Glomerular visceral epithelial cell (primary cell): ENCODE measurements around the gene TRUB1.

Source experiments
- DNase-seq: peaks from one replicate; pipeline ENCODE4 v3.0.0-alpha.2; 2016; ENCODE audit errors: extremely low spot score

Gene TRUB1

DNA sequence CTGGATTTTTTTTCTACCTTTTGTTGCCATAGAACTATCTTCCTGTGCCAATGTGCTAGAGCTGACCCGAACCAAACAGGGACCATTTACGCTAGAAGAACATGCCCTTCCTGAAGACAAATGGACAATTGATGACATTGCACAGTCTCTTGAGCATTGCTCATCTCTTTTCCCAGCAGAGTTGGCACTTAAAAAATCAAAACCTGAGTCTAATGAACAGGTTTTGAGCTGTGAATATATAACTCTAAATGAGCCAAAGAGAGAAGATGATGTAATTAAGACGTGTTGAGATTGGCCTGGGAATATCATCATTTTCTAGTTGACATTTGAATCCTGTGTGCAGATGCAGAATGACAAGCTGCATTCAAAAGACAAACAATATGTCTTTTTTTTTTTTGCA lies 37.1 kb downstream of the TRUB1 start:
- DNase-seq = no peak

DNA sequence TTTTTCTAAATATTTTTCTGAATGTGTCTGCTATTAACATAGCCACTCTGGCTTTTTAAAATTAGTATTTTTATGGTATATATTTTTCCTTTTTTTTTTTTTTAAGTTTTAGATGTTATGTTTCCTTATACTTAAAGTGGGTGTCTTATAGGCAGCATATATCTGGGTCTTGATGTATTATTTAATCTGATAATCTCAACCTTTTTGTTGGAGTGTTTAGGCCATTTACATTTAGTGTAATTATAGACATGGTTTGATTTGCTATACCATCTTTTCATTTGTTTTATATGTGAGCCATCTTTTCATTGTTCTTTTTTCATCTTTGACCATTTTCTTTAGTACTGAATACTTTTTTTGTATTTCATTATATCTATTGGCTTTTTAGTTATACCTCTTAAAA lies 45.0 kb downstream of the TRUB1 start:
- DNase-seq = no peak

DNA sequence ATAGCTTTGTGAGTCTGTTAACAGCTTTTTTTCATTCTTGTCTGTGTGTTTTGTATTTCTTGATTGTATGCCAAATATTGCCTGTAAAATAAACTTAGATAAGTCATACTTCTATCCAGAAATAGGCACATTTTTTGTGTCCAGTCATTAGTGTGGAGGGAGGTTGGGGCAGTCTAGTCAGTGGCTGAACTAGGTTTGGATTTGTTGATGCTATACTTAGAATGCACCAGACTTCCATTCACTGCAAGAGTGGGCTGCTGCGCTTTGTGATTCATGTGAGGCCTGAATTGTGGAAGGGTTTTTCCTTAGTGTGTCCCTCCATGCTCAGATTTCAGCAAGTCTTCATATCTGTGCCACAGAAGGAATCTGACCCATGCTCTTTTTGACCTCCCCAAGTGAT lies 50.0 kb downstream of the TRUB1 start:
- peak; percentile 4 for DNase-seq

DNA sequence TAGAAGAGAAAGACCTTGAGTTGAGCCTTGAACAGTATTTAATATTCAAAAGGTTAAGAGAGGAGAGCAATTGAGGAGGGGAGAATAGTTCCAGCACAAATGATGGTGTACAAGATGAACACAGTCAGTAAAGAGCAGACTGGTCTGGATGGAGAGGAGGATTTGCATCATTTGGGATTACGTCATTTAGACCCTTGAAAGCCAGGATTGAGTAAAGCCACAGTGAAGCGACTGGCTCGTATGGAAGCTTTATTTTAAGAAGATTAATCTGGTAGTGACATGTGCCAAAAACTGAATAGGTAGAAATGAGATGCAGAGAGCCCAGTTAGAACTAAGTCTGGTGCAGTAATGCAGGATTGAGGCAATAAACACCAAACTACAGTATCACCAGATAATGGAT lies 52.6 kb downstream of the TRUB1 start:
- DNase-seq = no peak

DNA sequence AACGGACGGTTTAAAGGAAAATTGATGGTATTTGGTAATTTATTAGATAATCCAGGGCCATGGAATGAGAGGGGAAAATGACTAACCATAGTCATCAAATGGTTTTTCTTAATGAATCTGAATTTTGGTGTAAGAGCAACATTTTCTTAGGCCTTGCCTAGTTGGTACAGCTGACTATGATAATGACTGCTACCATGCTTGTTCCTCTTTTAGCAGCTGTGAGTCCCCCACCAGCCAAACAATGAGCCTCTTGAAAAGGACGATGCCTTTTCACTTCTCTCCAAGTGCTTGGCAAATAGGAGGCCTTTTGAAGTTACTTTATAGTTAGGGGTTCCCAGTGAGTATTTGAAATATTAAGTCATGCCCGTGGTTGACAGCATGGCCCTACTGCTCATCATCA lies 53.0 kb downstream of the TRUB1 start:
- no peak for DNase-seq

DNA sequence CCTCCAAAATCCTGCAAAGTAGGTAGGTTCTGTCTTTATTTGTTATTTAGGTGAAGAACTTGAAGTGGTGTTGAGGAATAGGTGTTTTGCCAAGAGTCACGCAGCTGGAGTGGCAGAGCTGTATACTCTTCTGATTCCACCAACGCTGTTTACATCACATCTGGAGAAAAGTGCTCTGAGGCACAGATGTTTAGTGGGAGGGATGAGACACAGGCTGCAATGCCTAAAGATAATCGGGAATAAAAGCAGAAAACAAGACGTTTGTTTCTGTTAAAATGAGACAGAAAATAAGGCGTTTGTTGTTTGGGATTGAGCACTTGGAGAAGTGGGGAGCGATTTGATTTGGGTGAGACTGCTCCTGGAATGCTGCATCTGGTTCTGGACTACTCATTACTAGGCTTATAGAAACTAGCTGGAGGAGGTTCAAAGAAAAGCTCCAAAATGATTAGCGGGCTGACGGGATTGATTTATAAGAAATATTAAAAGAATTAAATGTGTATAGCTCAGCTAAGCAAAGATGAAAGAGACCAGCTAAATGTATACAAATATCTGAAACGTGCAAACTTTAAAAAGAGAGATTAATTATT lies 54.3 kb downstream of the TRUB1 start:
- DNase-seq = no peak

DNA sequence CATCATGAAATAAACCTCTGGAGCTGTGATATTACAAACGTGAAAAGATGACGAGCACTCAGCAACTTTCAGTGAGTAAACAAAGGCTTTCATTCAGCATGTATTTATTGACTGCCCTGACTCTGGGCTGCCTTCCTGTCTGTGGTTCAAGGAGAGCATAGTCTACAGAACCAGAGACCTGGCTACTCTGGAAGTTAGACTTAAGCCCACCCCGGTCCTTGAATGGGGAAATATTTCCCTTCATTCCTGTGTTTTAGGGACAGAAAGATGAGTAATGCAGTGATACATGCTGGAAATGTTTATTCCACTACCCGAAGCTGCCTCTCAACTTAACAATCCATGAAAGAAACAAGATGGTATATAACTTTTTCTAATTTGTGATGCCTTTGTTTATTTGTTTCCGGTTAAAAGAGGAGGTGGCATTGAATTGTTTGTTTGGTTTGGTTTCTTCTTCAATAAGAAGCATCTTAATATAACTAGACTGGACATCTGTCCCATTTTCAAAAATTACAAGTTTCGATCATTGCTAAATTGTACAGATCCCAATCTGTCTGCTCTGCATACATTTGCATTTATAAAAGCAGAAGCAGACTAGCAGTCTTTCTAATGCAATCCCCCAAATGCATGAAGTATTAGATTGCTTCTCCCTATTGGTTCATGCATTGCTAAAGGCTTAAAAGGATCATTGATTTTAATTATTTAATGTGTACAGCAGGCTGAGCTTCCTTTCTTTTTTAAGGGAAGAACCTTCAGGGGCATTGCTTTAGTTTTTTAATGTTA lies 57.7 kb downstream of the TRUB1 start:
- DNase-seq = peak; percentile 5

DNA sequence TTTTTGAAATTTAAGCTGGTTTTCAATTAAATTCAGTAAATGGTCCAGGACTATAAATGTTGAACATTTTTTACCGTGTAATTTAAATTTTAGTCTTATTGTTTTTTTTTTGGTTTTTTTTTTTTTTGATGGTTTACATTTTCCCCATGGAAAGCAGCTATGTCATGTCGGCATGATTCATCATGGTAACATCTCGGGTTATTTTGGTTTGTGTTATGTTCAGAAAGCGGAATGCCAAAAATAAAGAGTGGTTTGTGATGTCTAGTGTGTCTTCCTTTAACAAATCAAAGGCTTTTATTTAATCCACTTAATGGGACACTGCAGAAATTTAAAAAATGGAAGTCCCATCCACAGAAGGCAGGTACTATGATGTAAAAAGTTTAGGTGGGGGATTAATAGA lies 58.5 kb downstream of the TRUB1 start:
- DNase-seq = no peak

DNA sequence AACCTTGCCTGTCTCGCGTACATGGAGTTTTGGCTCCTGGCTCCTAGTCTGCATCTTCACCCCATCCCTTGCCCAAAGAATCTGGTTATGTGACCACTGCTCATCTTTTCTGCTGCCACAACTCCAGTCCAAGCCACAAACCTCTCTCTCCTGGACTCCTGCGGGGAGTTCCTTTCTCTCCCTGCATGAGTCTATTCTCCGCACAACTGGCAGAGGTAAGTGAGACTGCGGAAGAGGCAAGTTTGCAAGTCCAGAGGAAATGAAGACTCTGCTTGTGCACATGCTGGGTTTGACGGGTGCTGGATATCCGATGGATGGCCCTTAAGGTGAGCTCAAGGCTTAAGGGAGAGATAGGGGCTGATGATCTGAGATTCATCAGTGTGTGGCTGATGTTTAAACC lies 61.0 kb downstream of the TRUB1 start:
- DNase-seq = no peak

DNA sequence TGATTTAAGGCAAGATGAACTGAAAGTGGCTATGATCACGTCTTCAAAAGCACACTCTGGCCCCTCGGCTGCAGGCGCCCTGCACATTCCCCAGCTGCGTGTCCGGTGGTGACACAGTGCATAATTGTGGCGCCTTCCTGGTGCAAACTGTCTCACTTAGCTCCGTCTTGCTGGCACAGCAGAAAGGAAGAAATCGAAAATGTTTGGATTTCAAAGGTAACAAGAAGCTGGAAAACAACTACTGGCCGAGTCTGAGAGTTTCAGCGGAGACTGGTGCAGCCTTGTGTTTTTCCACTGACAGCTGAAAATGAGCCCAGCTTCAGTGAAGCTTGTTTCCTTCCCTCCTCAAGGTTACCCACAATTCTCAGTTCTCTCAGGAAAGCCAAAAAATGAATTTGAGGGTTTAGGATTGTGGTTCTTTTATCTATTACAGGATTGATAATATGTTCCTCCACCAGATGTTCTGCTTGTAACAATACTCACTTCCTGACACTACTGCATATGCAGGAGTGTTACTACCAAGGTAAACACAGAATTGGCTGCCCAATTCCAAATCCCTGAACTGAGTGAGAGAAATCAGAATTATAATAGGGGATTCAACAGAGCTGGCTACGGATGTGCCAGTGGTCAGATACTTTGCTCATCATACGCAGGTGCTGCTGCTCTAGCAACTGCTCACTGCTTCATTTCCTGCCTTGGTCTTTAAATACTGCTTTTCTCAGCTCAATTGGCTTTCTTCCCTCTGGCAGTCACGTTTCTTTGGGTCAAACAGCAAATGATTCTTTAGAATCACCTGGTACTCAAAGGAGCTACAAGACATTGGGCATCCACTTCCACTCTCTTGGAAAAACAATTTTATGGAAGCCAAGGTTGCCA lies 63.7 kb downstream of the TRUB1 start:
- DNase-seq = peak; percentile 19

DNA sequence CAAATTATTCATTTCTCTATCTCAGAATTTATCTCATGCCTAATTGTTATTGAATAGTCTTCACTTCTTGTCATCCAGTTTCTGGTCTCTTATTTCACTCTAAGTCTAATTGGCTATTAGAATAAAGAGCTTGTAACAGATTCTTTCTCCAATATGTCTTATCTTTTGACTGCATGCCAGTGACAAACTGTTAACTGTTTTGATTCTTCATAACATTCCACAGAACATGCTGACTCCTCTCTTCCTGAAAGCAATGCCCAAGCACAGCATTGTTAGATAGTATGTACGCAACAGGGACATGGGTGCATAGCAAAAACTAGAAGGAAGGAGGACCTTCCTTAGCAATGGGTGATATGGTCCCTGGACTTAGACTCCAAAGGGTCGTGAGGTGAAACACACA lies 65.4 kb downstream of the TRUB1 start:
- DNase-seq = no peak

DNA sequence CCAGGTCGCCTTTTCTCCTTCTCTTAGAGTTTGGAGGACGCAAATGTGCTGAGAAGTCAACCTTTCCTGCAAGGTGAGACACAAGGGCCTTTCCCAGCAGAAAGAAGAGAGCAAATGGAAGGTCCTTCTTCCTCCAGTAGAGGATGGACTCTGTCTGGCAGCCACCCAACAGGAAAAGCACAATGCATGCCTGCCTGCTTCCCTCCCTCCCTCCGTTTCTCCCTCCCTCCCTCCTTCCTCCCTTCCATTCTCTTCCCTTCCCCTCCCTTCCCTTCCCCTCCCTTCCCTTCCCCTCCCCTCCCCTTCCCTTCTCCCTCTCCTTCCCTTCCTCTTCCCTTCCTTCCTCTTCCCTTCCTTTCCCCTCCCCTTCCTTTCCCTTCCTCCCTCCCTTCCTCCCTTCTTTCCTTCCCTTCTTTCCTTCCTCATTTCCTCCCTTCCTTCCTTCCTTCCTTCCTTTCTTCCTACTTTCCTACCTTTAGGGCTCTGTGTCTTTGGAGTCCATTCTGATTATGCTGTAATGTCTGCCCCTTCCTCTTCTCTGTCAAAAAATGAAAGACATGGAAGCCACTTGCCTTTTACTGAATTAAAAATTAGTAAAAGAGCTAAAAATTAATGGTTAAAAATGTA lies 66.4 kb downstream of the TRUB1 start:
- no peak for DNase-seq

DNA sequence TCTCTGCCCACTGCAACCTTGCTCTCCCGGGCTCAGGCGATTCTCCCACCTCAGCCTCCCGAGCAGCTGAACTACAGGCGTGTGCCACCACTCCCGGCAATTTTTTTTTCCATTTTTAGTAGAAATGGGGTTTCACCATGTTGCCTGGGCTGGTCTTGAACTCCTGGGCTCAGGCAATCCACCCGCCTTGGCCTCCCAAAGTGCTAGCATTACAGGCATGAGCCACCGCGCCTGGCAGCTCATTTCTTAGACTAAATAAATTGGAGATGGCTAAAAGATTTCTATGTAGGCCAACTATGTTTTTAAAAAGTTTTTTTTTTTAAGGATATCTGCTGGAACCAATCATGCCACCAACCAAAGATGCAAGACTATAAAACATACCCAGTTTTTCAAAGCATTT lies 67.8 kb downstream of the TRUB1 start:
- DNase-seq = no peak

DNA sequence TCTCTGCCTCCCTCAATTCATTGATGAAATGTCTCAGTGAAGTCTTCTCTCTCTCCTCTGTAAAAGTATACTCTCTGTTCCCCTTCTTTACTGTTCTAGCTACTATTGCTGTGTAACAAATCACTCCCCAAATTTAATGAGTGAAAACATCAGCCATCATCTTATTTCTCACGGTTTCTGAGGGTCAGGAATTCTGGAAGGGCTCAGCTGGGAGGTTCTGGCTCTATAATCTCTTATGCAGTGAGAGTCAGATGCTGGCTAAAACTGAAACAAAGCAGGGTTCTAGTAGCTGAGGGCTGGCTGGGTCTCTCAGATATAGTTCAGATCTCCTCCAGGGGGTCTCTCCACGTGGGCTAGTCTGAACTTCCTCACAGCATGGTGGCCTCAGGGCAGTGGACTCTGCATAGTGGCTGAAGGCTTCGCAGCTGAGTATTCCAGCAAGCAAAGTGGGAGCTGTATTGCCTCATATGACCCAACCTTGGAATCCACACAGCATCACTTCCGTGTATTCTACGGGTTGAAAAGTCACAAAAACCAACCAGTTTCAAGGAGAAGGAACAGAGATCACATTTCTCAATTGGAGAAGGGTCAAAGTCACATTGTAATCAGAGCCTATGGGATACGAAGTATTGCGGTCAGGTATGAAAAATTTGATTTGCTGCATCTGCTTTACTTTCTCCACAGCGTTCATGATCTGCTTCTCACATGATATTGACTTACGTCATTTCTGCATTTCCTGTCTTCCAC lies 80.4 kb downstream of the TRUB1 start:
- DNase-seq = no peak

DNA sequence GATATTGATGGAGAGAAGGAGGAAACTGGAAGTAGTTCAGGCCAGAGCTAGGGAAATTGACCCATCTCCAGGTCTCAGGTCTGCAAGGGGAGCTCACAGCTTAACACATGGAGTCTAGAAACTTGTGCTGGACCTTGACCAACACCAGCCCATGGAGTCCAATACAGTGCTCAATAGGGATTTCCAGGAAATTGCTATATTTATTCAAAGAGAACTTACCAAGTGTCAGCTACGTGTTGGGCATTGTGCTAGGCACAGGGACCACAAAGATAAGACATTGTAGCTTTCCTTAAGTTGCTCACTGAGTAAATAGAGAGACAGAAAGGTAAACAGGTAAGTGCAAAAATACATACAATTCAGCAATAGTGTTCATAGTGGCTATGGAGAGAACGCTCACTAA lies 82.5 kb downstream of the TRUB1 start:
- no peak for DNase-seq

DNA sequence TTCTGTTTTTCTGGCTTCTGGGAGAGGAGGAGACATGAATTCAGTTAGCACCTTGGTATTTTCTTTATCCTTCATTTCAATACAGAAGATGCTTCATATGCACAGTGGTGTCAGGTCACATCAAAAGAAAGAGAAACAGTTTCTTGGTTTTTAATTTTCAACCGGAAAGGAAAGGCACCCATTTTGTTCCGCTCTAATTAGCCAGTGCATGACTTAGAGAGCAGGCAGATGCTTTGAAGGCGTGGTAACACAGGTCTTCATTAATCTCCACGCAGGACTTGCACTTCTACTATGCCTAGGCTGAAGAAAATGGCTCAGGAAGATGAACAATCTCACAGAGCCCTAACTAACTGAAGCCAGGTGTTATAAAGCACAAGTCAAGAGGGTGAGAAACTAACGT lies 84.7 kb downstream of the TRUB1 start:
- no peak for DNase-seq

DNA sequence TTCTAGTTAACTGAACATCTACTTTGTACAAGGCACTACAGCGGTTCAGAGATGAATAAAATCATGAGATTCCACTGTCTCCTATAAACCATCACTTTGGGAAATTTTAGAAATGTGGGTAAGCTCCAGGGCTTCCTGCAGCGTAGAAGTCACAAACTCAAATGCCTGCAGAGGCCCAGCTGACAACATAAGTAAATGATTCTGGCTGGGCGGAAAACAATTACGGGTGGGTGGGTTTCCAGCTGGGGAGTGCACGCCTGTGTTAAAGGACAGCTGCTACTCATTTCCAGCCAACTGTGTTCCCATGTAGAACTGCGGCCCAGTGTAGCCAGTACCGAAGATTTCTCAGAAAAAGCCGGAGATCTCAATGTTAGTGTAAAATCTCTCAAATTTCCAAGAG lies 85.7 kb downstream of the TRUB1 start:
- DNase-seq = no peak

DNA sequence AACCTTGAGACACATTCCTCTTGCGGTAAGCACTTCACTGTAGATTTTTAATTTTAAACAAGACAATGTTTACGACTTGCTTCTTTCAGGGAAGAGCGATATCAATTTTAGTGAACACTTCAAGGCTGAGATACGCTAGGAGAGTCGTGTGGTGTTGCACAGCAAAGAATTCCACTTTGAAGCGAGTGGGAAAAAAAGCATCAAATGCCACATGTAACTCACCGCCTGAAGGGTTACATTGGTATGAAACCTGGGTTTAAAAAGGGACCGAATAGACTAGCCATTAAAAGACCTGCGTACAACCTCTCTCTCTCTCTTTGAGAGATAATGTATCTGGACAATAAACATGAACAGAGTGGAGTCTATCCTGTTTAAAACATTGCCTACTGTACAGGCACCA lies 86.4 kb downstream of the TRUB1 start:
- DNase-seq = no peak

DNA sequence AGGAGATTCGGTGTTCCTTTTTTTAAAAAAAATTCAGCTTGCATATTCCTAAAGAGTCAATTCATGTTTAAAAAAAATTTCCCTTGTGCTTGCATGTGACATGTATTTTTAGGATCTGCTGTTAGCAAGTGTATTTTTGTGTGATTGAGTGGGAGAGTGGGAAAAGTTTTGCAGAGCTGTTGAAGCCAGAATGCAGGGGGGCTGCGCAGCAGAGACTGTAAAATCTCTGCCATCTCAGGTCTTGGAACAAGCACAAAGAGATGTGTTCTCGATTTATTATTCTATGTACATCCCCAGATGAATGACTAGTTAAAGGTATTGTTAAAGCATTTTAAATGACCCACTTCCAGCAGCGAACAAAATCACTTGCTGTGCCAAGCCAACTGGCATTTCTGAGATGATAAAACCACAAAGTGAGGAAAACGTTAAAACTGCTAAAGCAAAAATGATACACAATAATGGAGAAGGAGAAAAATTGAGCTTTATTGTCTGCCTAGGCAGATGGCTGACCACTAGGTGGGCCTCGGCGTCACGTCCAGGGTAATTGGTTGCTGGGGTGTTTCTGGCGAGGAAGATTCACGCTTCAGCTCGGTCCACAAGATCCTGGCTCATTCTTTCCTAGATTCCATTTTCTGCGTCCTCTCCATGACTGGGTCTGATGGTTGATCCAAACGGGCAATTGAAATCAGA lies 88.2 kb downstream of the TRUB1 start:
- no peak for DNase-seq

DNA sequence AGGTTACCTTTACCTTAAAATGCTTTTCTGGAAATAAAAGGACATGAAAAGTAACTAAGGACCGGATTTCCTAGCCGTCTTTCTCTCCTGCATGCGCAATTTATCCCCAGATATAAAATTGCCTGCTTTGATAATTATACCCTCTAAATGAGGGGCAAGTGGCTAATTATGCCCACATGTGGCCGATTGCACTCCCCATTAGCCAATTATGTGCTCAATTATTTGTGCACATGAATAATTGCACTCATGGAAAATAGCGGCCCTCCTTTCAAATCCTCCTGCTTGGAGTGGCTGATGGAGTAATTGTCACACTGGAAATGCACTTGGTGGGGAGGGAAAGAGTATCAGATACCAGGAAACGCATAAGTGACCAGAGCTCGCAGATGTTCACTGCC lies 88.7 kb downstream of the TRUB1 start:
- no peak for DNase-seq
